ENCODE measurements around the gene OCEL1.
A peak's percentile ranks its signal among the peaks of the same experiment; 100 is the strongest.
"Not testable (repeated sequence)": the region's sequence is repeated elsewhere in the genome, so short reads cannot be mapped to it uniquely, and the experiment has no call there.

Gene OCEL1

GRCh38 chr19:17226002-17226933 lies at the start of gene OCEL1:
TSS of gene OCEL1 (plus strand) at chr19:17226226. CDS start at chr19:17226248, 22 bp downstream.
- peak; percentile 97 for DNase-seq

GRCh38 chr19:17178291-17178690 lies 47.7 kb upstream of the OCEL1 start:
- no peak for DNase-seq

- DNase-seq = no peak
These were observed 44.9 kb upstream of the OCEL1 start for GRCh38 chr19:17180997-17181702.

GRCh38 chr19:17183271-17183761 lies 42.7 kb upstream of the OCEL1 start:
- no peak for DNase-seq

- DNase-seq = no peak
These were observed 42.1 kb upstream of the OCEL1 start for GRCh38 chr19:17183858-17184321.

GRCh38 chr19:17184371-17184841 lies 41.6 kb upstream of the OCEL1 start:
- no peak for DNase-seq

- no peak for DNase-seq
These were observed 40.4 kb upstream of the OCEL1 start for GRCh38 chr19:17185590-17185989.

GRCh38 chr19:17191736-17192135 lies 34.3 kb upstream of the OCEL1 start:
- not testable (repeated sequence) for DNase-seq

GRCh38 chr19:17192751-17193150 lies 33.3 kb upstream of the OCEL1 start:
- DNase-seq = no peak

- DNase-seq = no peak
These were observed 31.4 kb upstream of the OCEL1 start for GRCh38 chr19:17194608-17195007.

- DNase-seq = no peak
These were observed 30.9 kb upstream of the OCEL1 start for GRCh38 chr19:17195106-17195505.

GRCh38 chr19:17196610-17197009 lies 29.4 kb upstream of the OCEL1 start:
- DNase-seq = no peak

GRCh38 chr19:17197666-17198065 lies 28.4 kb upstream of the OCEL1 start:
- no peak for DNase-seq

GRCh38 chr19:17200408-17201079 lies 25.5 kb upstream of the OCEL1 start:
- DNase-seq = no peak

- no peak for DNase-seq
These were observed 23.8 kb upstream of the OCEL1 start for GRCh38 chr19:17202249-17202648.

GRCh38 chr19:17202713-17203112 lies 23.3 kb upstream of the OCEL1 start:
- no peak for DNase-seq

- DNase-seq = no peak
These were observed 20.5 kb upstream of the OCEL1 start for GRCh38 chr19:17205237-17206140.

- DNase-seq = peak; percentile 47
These were observed 19.1 kb upstream of the OCEL1 start for GRCh38 chr19:17206736-17207581.

GRCh38 chr19:17209126-17210036 lies 16.6 kb upstream of the OCEL1 start:
- DNase-seq = no peak

- no peak for DNase-seq
These were observed 15.7 kb upstream of the OCEL1 start for GRCh38 chr19:17210296-17210695.
